ENCODE results near the gene CLDN34.

DNA sequence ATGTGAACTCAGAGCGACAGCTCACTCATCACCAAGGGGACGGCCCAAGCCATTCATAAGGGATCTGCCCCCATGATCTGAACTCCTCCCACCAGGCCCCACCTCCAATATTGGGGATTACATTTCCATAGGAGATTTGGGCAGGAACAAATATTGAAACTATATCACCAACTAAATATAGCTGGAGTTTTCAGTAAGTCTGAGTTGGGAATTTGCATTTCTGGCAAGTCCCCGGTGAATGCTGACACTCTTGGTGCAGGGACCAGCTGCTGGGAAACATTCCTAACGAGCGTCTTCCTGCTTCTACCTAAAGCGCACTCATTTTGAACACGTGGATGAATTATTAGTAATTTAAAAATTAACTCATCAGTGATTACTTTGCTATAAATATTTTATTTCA, 13.2 kb downstream of the CLDN34 start:
- TF ChIP-seq, protein P1, sequence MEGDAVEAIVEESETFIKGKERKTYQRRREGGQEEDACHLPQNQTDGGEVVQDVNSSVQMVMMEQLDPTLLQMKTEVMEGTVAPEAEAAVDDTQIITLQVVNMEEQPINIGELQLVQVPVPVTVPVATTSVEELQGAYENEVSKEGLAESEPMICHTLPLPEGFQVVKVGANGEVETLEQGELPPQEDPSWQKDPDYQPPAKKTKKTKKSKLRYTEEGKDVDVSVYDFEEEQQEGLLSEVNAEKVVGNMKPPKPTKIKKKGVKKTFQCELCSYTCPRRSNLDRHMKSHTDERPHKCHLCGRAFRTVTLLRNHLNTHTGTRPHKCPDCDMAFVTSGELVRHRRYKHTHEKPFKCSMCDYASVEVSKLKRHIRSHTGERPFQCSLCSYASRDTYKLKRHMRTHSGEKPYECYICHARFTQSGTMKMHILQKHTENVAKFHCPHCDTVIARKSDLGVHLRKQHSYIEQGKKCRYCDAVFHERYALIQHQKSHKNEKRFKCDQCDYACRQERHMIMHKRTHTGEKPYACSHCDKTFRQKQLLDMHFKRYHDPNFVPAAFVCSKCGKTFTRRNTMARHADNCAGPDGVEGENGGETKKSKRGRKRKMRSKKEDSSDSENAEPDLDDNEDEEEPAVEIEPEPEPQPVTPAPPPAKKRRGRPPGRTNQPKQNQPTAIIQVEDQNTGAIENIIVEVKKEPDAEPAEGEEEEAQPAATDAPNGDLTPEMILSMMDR (conservative IDR thresholded peaks at IDR 0.05; ENCODE audit: low read length): no peak
- TF ChIP-seq EZH2phosphoT487 (IDR thresholded peaks at IDR 0.05; ENCODE audit: borderline replicate concordance, low read depth, low read length): no peak
